Mesothelial cell of epicardium (in vitro differentiated cells): ENCODE data around the gene LMTK2. TPM values are rescaled to one million over a fixed set of nuclear protein-coding genes. Genes with fewer than 3 reads are reported as not detected.

Source experiments
- DNase-seq, 2 experiments: peaks; one replicate each; pipeline ENCODE4 v3.0.0; 2021; ENCODE audit warnings: low spot score in 2 of 2; ENCODE audit not compliant: unreplicated experiment in 2 of 2
- H3K27ac Mint-ChIP-seq: 2 replicates; pipeline ENCODE4 v1.8.0; 2021; ENCODE audit warnings: mixed read lengths
- H3K27me3 Mint-ChIP-seq: 2 replicates; pipeline ENCODE4 v1.8.0; 2021; ENCODE audit warnings: low read depth, mixed read lengths
- H3K36me3 Mint-ChIP-seq: 2 replicates; pipeline ENCODE4 v1.8.0; 2021; ENCODE audit warnings: mixed read lengths
- H3K4me1 Mint-ChIP-seq: 2 replicates; pipeline ENCODE4 v1.8.0; 2021; ENCODE audit warnings: mixed read lengths
- H3K4me3 Mint-ChIP-seq: 2 replicates; pipeline ENCODE4 v1.8.0; 2021; ENCODE audit warnings: mild to moderate bottlenecking, moderate library complexity, mixed read lengths
- H3K9me3 Mint-ChIP-seq: 2 replicates; pipeline ENCODE4 v1.8.0; 2021; ENCODE audit warnings: mixed read lengths
- CTCF ChIP-seq: fragments of 200-600 bp; sonication (generic); IDR thresholded peaks from one replicate; pipeline ENCODE4 v1.5.0; 2021; ENCODE audit warnings: antibody characterized with exemption; ENCODE audit not compliant: unreplicated experiment
- total RNA-seq: library from RNA; stranded (reverse); gene quantifications from 3 replicates; pipeline ENCODE4 v1.2.1, GENCODE V29; 2021

Gene LMTK2
- total RNA-seq, 1 donor from 2014 or later, result 23.1 TPM

DNA sequence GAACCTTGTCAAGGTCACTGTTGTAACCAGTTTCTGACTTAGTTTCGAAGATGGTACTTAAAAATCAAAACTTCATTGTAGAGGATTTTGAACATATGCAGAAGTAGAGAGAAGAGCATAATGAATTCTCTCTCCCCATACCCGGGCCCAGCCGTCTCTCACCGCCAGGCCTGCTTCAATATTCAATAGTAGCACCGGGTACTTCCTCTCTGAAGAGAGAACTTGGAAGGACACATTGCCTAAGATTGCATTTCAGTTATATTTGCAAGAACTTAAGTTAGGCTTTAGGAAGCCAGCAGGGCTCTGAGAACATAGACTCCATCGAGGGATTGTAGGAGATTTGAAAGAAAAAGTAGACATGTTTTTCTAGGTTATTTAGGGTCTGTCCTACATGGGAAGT lies 19.1 kb downstream of the LMTK2 start:
- H3K4me3 Mint-ChIP-seq, result no peak overlapping the region
- no peak overlapping the region for H3K27ac Mint-ChIP-seq
- no peak for TF ChIP-seq CTCF
- peaks cover 2% of the 10 kb centered on the region for H3K36me3 Mint-ChIP-seq
- H3K27me3 Mint-ChIP-seq, result no peaks in the 10 kb centered on the region
- DNase-seq, result no peak
- H3K9me3 Mint-ChIP-seq, result peaks cover 3% of the 10 kb centered on the region
- H3K4me1 Mint-ChIP-seq, result peaks cover 13% of the 10 kb centered on the region

GRCh38 chr7:98126311-98127142 lies 19.9 kb downstream of the LMTK2 start:
- H3K27ac Mint-ChIP-seq, result no peak overlapping the region
- no peak for TF ChIP-seq CTCF

DNA sequence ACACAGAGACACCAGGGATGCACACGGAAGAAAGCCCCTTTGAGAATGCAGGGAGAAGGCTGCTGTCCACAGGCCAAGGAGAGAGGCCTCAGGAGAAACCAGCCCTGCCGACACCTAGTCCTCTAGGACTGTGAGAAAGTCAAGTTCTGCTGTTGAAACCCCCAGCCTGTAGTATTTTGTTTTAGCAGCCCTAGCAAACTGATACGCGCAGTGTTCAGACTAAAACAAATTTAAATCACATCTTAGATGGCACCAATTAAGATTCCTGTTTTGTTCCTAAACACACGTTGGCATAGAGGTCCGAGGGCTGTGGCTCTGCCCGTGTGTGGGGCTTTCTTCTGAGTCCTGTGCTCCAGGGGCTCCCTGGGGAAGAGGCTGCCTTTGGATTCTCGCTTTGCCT lies 21.7 kb downstream of the LMTK2 start:
- no peak for DNase-seq
- Mint-ChIP-seq H3K27ac (no peak overlapping the region), H3K27me3 (no peaks in the 10 kb centered on the region), H3K9me3 (peaks cover 3% of the 10 kb centered on the region), H3K4me1 (peaks cover 16% of the 10 kb centered on the region), H3K36me3 (peaks cover 2% of the 10 kb centered on the region), H3K4me3 (no peak overlapping the region)
- no peak for TF ChIP-seq CTCF

More at GRCh38 chr7:98126311-98127142, 19.9 kb downstream of the LMTK2 start:
- Mint-ChIP-seq H3K36me3 (peaks cover 2% of the 10 kb centered on the region), H3K4me3 (no peak overlapping the region), H3K4me1 (peaks cover 18% of the 10 kb centered on the region), H3K27me3 (no peaks in the 10 kb centered on the region), H3K9me3 (peaks cover 3% of the 10 kb centered on the region)
- no peak for DNase-seq

GRCh38 chr7:98130959-98131358 lies 24.3 kb downstream of the LMTK2 start:
- no peaks in the 10 kb centered on the region for H3K36me3 Mint-ChIP-seq
- peak overlapping the region; percentile 8 for H3K27ac Mint-ChIP-seq
- DNase-seq, result no peak
- TF ChIP-seq CTCF, result no peak
- no peaks in the 10 kb centered on the region for H3K9me3 Mint-ChIP-seq
- H3K4me3 Mint-ChIP-seq, result no peak overlapping the region
- H3K27me3 Mint-ChIP-seq, result no peaks in the 10 kb centered on the region
- H3K4me1 Mint-ChIP-seq, result peaks cover 21% of the 10 kb centered on the region

- Mint-ChIP-seq H3K4me1 (peaks cover 21% of the 10 kb centered on the region), H3K4me3 (no peak overlapping the region), H3K27me3 (no peaks in the 10 kb centered on the region), H3K36me3 (peaks cover 4% of the 10 kb centered on the region), H3K9me3 (no peaks in the 10 kb centered on the region), H3K27ac (no peak overlapping the region)
- no peak for TF ChIP-seq CTCF
- DNase-seq, result no peak
These were observed 26.5 kb downstream of the LMTK2 start for GRCh38 chr7:98133181-98133580.
